ENCODE data around the gene LRP1B. TPM values are rescaled to one million over a fixed set of nuclear protein-coding genes. Genes with fewer than 3 reads are reported as not detected.
"Not testable (repeated sequence)": the region's sequence is repeated elsewhere in the genome, so short reads cannot be mapped to it uniquely, and the experiment has no call there.

Gene LRP1B
- total and polyA plus RNA-seq, 4 donors = 0.01 to 0.84 (median 0.17) TPM

- Histone ChIP-seq H3K9me3 (ENCODE audit: control insufficient read depth in 4 of 4, low read length in 3 of 4) (no peaks in the 10 kb centered on the region), H3K36me3 (ENCODE audit: control insufficient read depth in 4 of 4, insufficient read depth in 3 of 4, low read depth in 1 of 4, low read length in 3 of 4) (no peaks in the 10 kb centered on the region), H3K27me3 (ENCODE audit: control insufficient read depth in 4 of 4, insufficient read depth in 4 of 4, low read length in 3 of 4) (no peaks in the 10 kb centered on the region), H3K9ac (ENCODE audit: low read depth in 1 of 2, low read length in 2 of 2) (no peak overlapping the region), H3K4me1 (ENCODE audit: control insufficient read depth in 4 of 4, insufficient read depth in 4 of 4, low read length in 3 of 4) (no peaks in the 10 kb centered on the region), H3K4me3 (ENCODE audit: low read depth in 1 of 3, low read length in 3 of 3) (no peak overlapping the region), H3K27ac (ENCODE audit: low read depth in 1 of 2, low read length in 2 of 2) (no peak overlapping the region)
- WGBS = 85% methylated on average over 3 of the region's 3 CpGs
- TF ChIP-seq REST (IDR thresholded peaks at IDR 0.05) (no peak), ZBTB33 (IDR thresholded peaks at IDR 0.05) (no peak), RXRA (IDR thresholded peaks at IDR 0.05) (no peak), MAX (IDR thresholded peaks at IDR 0.05) (no peak), CTCF (IDR thresholded peaks at IDR 0.05; ENCODE audit: low read depth, low read length, missing input control) (no peak), NR2F2 (IDR thresholded peaks at IDR 0.05) (no peak), TAF1 (conservative IDR thresholded peaks at IDR 0.05) (no peak), HNF4A (conservative IDR thresholded peaks at IDR 0.05) (no peak)
- no peak for DNase-seq (ENCODE audit: low spot score)
Observed at GRCh38 chr2:141820893-141821292, 309.9 kb downstream of the LRP1B start.

- not testable (repeated sequence) for H3K27ac ChIP-seq (ENCODE audit: low read depth in 1 of 2, low read length in 2 of 2); H3K9me3 ChIP-seq (ENCODE audit: control insufficient read depth in 4 of 4, low read length in 3 of 4); H3K27me3 ChIP-seq (ENCODE audit: control insufficient read depth in 4 of 4, insufficient read depth in 4 of 4, low read length in 3 of 4); H3K4me1 ChIP-seq (ENCODE audit: control insufficient read depth in 4 of 4, insufficient read depth in 4 of 4, low read length in 3 of 4); H3K36me3 ChIP-seq (ENCODE audit: control insufficient read depth in 4 of 4, insufficient read depth in 3 of 4, low read depth in 1 of 4, low read length in 3 of 4); DNase-seq (ENCODE audit: low spot score); H3K4me3 ChIP-seq (ENCODE audit: low read depth in 1 of 3, low read length in 3 of 3); H3K9ac ChIP-seq (ENCODE audit: low read depth in 1 of 2, low read length in 2 of 2)
- 65% methylated on average over 3 of the region's 3 CpGs for WGBS
Observed at GRCh38 chr2:141815320-141815719, 315.5 kb downstream of the LRP1B start.

- H3K27me3 ChIP-seq (ENCODE audit: control insufficient read depth in 4 of 4, insufficient read depth in 4 of 4, low read length in 3 of 4) = no peaks in the 10 kb centered on the region
- peaks cover 0 to 4% (median under 1%) of the 10 kb centered on the region in 4 donors for H3K9me3 ChIP-seq (ENCODE audit: control insufficient read depth in 4 of 4, low read length in 3 of 4)
- DNase-seq (ENCODE audit: low spot score) = no peak
- H3K9ac ChIP-seq (ENCODE audit: low read depth in 1 of 2, low read length in 2 of 2) = no peak overlapping the region
- WGBS = 50% methylated on average over 2 of the region's 2 CpGs
- H3K4me3 ChIP-seq (ENCODE audit: low read depth in 1 of 3, low read length in 3 of 3) = no peak overlapping the region
- TF ChIP-seq RXRA (IDR thresholded peaks at IDR 0.05) (no peak), SP1 (IDR thresholded peaks at IDR 0.05) (no peak)
- no peaks in the 10 kb centered on the region for H3K36me3 ChIP-seq (ENCODE audit: control insufficient read depth in 4 of 4, insufficient read depth in 3 of 4, low read depth in 1 of 4, low read length in 3 of 4)
- no peaks in the 10 kb centered on the region for H3K4me1 ChIP-seq (ENCODE audit: control insufficient read depth in 4 of 4, insufficient read depth in 4 of 4, low read length in 3 of 4)
- H3K27ac ChIP-seq (ENCODE audit: low read depth in 1 of 2, low read length in 2 of 2) = no peak overlapping the region
Observed at GRCh38 chr2:141814150-141814549, 316.7 kb downstream of the LRP1B start.
